OCI-LY1 (cell line): Measurements from ENCODE around the gene ZNF416.

Experiments used
- H2AFZ ChIP-seq: fragments of 200-600 bp; sonication (generic), shearing (Covaris generic); 2 replicates; pipeline ENCODE4 v1.6.0; 2014; ENCODE audit warnings: antibody characterized with exemption, mild to moderate bottlenecking, low read length
- H3F3A ChIP-seq: fragments of 200-600 bp; sonication (generic), shearing (Covaris generic); 2 replicates; pipeline ENCODE4 v1.6.0; 2014; ENCODE audit warnings: mild to moderate bottlenecking, antibody characterized with exemption, low read length, moderate library complexity; ENCODE audit not compliant: insufficient read depth
- H3K27ac ChIP-seq: fragments of 200-600 bp; sonication (generic); 2 replicates; pipeline ENCODE4 v1.5.1; 2014; ENCODE audit warnings: low read length, mixed run types, mild to moderate bottlenecking, low read depth; ENCODE audit not compliant: poor library complexity, severe bottlenecking
- H3K27me3 ChIP-seq: fragments of 200-600 bp; sonication (generic); 2 replicates; pipeline ENCODE4 v1.6.0; 2014; ENCODE audit warnings: antibody characterized with exemption, mild to moderate bottlenecking, low read length, moderate library complexity; ENCODE audit not compliant: insufficient read depth
- H3K36me3 ChIP-seq: fragments of 200-600 bp; sonication (generic); 2 replicates; pipeline ENCODE4 v1.6.1; 2014; ENCODE audit warnings: mild to moderate bottlenecking, antibody characterized with exemption, low read length, moderate library complexity, mixed read lengths; ENCODE audit not compliant: insufficient read depth
- H3K4me1 ChIP-seq: fragments of 200-600 bp; sonication (generic); 2 replicates; pipeline ENCODE4 v1.5.1; 2014; ENCODE audit warnings: mild to moderate bottlenecking, low read length, moderate library complexity; ENCODE audit not compliant: insufficient read depth, severe bottlenecking
- H3K4me2 ChIP-seq: fragments of 200-600 bp; sonication (generic), shearing (Covaris generic); 2 replicates; pipeline ENCODE4 v1.6.1; 2014; ENCODE audit warnings: low read length
- H3K4me3 ChIP-seq: fragments of 200-600 bp; sonication (generic); 2 replicates; pipeline ENCODE4 v1.5.1; 2014; ENCODE audit warnings: low read length, low read depth, mild to moderate bottlenecking, mixed read lengths; ENCODE audit not compliant: poor library complexity, severe bottlenecking
- H3K79me2 ChIP-seq: fragments of 200-600 bp; shearing (Covaris generic); 2 replicates; pipeline ENCODE4 v1.6.1; 2016; ENCODE audit warnings: mixed run types, low read length, mixed read lengths; ENCODE audit not compliant: insufficient read depth
- H3K9ac ChIP-seq: fragments of 200-600 bp; sonication (generic), shearing (Covaris generic); 2 replicates; pipeline ENCODE4 v1.6.1; 2014; ENCODE audit warnings: mild to moderate bottlenecking, low read length, mixed read lengths
- H3K9me2 ChIP-seq: fragments of 200-600 bp; sonication (generic), shearing (Covaris generic); 2 replicates; pipeline ENCODE4 v1.6.1; 2014; ENCODE audit warnings: low read depth, mild to moderate bottlenecking, low read length, mixed read lengths
- H3K9me3 ChIP-seq: fragments of 200-600 bp; shearing (Covaris generic); 2 replicates; pipeline ENCODE4 v1.6.1; 2014; ENCODE audit warnings: low read length, mixed read lengths
- H4K20me1 ChIP-seq: fragments of 200-600 bp; sonication (generic), shearing (Covaris generic); 2 replicates; pipeline ENCODE4 v1.6.0; 2016; ENCODE audit warnings: mild to moderate bottlenecking, low read length; ENCODE audit not compliant: insufficient read depth
- CTCF ChIP-seq: fragments of 200-600 bp; sonication (generic), shearing (Covaris generic); IDR thresholded peaks from 2 replicates; pipeline ENCODE4 v1.5.1; 2017; ENCODE audit warnings: mild to moderate bottlenecking, antibody characterized with exemption, low read length, moderate library complexity, mixed read lengths
- EZH2 ChIP-seq: fragments of 200-600 bp; sonication (generic), shearing (Covaris generic); IDR thresholded peaks from 2 replicates; pipeline ENCODE4 v1.8.0; 2017; ENCODE audit warnings: borderline replicate concordance, mixed run types, mild to moderate bottlenecking, antibody characterized with exemption, low read length, moderate library complexity, mixed read lengths

Gene ZNF416

GRCh38 chr19:57576661-57577060, 2.0 kb downstream of the ZNF416 start:
- Histone ChIP-seq H3K4me1 (peaks cover 16% of the 10 kb centered on the region), H2AFZ (no peak overlapping the region), H3F3A (no peaks in the 10 kb centered on the region), H3K9me2 (no peaks in the 10 kb centered on the region), H3K9ac (no peak overlapping the region), H3K36me3 (peaks cover 66% of the 10 kb centered on the region), H3K4me3 (no peak overlapping the region), H3K27me3 (no peaks in the 10 kb centered on the region), H3K9me3 (peaks cover 42% of the 10 kb centered on the region), H4K20me1 (no peaks in the 10 kb centered on the region), H3K4me2 (no peak overlapping the region), H3K27ac (no peak overlapping the region), H3K79me2 (0 out of 2 replicates have a peak, but pooled peaks cover 11% of the 10 kb centered on the region)
- TF ChIP-seq CTCF: no peak
- TF ChIP-seq EZH2: no peak

- H2AFZ ChIP-seq: no peak overlapping the region
- H3K9me2 ChIP-seq: no peaks in the 10 kb centered on the region
- H3F3A ChIP-seq: no peaks in the 10 kb centered on the region
- H3K9me3 ChIP-seq: peaks cover 56% of the 10 kb centered on the region
- H3K79me2 ChIP-seq: 0 out of 2 replicates have a peak, but pooled peaks cover 4% of the 10 kb centered on the region
- H3K4me3 ChIP-seq: no peak overlapping the region
- peaks cover 2% of the 10 kb centered on the region for H3K4me1 ChIP-seq
- no peak overlapping the region for H3K9ac ChIP-seq
- H3K4me2 ChIP-seq: no peak overlapping the region
- TF ChIP-seq CTCF (no peak), EZH2 (no peak)
- H3K27me3 ChIP-seq: no peaks in the 10 kb centered on the region
- peaks cover 68% of the 10 kb centered on the region for H3K36me3 ChIP-seq
- no peak overlapping the region for H3K27ac ChIP-seq
- no peaks in the 10 kb centered on the region for H4K20me1 ChIP-seq
Observed at GRCh38 chr19:57572415-57572947, 6.2 kb downstream of the ZNF416 start.

GRCh38 chr19:57570707-57571106, 8.0 kb downstream of the ZNF416 start:
- Histone ChIP-seq H3K79me2 (no peaks in the 10 kb centered on the region), H3K4me3 (no peak overlapping the region), H3K27me3 (no peaks in the 10 kb centered on the region), H3K36me3 (peaks cover 51% of the 10 kb centered on the region), H3F3A (no peaks in the 10 kb centered on the region), H3K27ac (no peak overlapping the region), H3K9me3 (peaks cover 64% of the 10 kb centered on the region), H3K4me1 (no peaks in the 10 kb centered on the region), H3K9ac (no peak overlapping the region), H3K9me2 (no peaks in the 10 kb centered on the region), H4K20me1 (no peaks in the 10 kb centered on the region), H3K4me2 (no peak overlapping the region), H2AFZ (no peak overlapping the region)
- TF ChIP-seq EZH2 (no peak), CTCF (no peak)
